Stimulated activated CD8-positive, alpha-beta memory T cell treated with anti-CD3 and anti-CD28 coated beads, Interleukin-2, amount 100 ng/mL, for 1 hour (primary cell): ENCODE results near the gene NR4A3.
"Not testable (repeated sequence)": the region's sequence is repeated elsewhere in the genome, so short reads cannot be mapped to it uniquely, and the experiment has no call there.

Source experiments
- DNase-seq, 2 donors: peaks; one replicate each; pipeline ENCODE4 v3.0.0-alpha.2; 2020; ENCODE audit warnings: low read depth in 2 of 2

NR4A3 gene

DNA sequence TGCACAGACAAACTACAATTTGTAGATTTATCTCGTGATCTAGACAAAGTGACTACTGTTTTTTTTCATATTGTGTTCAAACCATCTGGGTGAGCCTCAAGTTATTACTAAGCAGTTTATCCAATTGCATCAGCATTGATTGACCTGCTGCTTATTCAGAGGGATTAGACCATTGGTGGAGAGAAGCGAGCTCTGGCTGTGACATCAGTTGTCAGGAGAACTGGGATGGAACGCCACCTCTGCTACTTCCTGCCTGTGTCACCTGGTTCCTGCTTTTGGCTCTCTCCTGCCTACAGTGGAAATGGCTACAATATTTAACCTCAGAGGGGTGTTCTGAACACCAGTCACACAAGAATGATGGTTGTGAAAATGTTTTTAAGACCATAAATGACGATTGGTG, 12.1 kb downstream of the NR4A3 start:
- DNase-seq = no peak

GRCh38 chr9:99834474-99834873, 12.8 kb downstream of the NR4A3 start:
- no peak for DNase-seq

- no peak for DNase-seq
These were observed 13.5 kb downstream of the NR4A3 start for GRCh38 chr9:99835142-99835541.

DNA sequence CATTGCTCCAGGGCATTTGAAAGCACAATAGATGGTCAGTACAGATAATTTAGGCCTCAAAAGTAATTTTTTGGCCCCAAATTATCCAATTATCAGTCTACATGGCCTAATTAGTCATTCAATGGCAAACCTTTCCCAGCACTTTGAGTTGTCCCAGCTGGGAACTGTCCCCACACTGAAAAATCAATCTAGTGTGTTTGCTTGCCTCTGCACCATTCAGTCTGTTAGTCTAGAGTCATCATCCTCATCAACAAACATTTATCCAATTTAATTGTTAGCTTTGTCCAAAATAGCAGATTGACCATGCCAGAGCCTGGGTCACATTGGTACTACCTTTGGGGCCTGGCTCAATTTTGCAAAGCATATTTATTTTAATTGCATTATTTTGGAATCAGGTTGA, 13.9 kb downstream of the NR4A3 start:
- DNase-seq = no peak

DNA sequence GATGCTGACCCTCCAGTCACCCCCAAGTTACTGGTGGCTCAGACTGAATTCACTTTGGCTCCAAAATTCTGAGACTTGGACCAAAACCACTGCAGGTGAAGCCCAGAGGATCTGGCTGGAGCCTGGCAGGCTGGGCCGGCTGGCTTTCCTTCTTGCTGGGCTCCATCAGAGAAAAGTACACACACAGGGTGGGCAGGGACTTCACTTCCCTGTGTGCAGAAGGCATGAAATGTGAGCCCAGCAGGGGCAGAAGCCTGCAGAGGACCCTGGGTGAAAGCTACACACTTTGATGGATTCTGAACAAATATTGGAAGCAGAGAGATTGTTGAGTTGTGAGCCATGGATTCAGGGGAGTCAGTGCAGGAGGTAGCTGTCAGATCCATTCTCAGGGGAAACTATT, 18.4 kb downstream of the NR4A3 start:
- no peak for DNase-seq

DNA sequence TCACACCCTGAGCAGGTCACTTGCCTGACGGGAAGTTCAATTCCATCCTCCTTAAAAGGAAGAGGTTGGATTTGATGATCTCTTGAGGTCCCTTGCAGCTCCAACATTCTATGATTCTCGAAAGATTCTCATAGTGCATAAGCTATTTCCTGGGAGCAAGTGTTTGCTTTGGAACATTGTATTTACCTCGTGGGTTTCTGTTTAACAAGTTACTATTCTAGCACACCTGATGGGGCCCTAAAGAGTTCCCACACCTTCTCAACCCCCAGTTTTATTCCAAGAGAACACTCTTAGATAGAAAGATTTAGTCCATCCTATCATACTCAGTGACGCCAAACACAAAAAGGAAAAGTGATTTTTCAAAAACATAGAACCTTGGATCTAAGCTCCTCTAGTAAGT, 23.4 kb downstream of the NR4A3 start:
- DNase-seq = no peak

DNA sequence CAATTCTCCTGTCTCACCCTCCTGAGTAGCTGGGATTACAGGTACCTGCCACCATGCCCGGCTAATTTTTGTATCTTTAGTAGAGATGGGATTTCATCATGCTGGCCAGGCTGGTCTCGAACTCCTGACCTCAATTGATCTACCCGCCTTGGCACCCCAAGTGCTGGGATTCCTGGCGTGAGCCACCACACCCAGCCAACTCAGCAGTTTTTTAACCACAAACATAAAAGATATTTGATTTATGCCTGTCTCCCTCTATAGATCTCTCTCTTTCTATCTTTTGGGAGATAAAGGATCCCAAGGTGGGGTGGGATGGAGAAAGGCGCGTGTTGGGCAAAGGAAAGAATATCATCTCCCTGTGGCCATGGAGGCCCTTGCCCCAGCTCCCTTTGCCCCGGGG, 26.8 kb downstream of the NR4A3 start:
- no peak for DNase-seq

DNA sequence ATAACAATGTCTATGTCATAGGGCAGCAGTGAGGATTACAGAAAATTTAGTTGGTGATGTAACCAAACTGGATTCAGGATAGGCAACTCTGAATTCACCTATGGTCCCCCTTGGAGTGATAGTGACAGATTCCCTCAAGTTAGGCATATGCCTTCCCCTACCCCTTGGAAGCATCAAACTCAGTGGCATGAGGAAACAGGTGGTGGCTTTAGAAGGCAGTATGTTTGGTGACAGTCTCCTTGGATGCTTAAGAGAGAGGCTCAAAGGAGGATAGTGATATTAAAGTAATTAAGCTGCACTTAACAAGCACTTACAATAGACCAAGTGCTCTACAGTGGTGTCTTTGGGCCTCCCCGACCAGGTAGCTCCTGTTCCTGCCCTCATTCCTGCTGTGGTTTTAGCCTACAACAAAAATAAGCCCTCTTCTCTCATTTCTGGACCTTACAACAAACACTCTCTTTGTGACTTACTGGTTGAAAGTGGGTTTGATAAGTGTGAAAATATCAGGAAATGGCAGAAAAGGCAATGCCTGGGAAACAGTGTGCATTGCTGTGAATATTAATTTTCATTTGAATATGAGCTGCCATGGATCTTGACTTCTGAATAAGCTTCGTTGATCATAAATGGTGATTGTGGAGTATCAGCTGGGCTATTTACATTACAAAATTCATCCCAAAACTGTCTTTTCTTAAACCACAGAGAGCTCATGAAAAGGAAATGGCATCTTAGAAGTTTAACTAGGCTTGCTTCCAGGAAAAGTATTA, 29.2 kb downstream of the NR4A3 start:
- no peak for DNase-seq

DNA sequence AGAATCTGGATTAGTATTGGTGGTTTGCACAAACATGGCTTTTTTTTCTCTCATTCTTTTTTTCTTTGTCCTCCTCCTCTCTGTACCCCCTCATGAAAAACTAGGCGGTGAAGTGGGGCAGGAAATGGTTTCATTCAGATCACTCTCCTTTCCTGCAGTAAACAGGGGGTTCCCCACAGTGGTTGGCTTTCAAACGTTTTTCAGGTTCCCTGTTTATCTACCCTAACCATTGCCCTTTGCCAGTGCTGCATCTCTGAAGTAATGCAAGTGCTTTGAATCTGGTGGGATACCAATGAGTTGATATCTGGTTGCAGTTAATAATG, 29.8 kb downstream of the NR4A3 start:
- DNase-seq = peak in 1 of 2 donors; percentile 22

- no peak for DNase-seq
These were observed 30.9 kb downstream of the NR4A3 start for GRCh38 chr9:99852617-99853016.

GRCh38 chr9:99855467-99856176, 33.9 kb downstream of the NR4A3 start:
- no peak for DNase-seq

- not testable (repeated sequence) for DNase-seq
These were observed 35.9 kb downstream of the NR4A3 start for GRCh38 chr9:99857576-99857975.

- no peak for DNase-seq
These were observed 36.4 kb downstream of the NR4A3 start for GRCh38 chr9:99858087-99858486.

GRCh38 chr9:99859243-99859980, 37.7 kb downstream of the NR4A3 start:
- no peak for DNase-seq

- no peak for DNase-seq
These were observed 38.6 kb downstream of the NR4A3 start for GRCh38 chr9:99860266-99860665.

- DNase-seq = no peak
These were observed 42.3 kb downstream of the NR4A3 start for GRCh38 chr9:99863955-99864354.

DNA sequence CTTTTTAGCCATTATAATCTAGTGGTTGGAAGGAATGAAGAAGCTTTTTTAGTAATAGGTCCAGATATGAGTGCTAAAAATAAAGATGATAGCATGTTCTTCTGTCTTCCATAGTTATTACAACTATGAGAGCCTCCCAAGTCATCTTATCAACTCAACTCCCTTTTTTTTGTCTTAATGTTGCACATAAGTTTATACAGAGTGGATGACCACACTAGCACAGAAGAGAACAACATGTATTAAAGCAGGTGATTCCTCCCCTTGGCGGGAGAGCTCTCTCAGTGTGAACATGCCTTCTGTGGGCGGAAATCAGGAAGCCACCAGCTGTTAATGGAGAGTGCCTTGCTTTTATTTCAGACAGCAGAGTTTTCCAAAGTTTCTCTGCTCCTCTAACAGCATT, 44.7 kb downstream of the NR4A3 start:
- no peak for DNase-seq

DNA sequence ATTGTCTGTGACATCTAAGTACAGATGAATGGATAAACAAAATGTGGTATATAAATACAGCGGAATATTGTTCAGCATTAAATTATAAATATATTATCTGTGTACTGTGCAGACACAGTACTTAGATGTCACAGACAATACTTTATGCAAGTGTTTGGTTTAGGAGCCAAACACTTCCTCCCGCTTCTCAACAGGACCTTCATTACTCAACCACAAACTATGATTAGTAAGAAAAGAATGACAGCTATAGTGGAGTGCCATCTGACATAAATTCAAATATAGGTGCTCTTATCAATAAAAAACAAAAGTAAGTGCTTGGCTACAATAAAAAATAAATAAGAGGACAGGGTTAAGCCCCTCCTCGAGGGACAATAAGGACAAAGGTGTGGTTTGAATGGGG, 45.9 kb downstream of the NR4A3 start:
- no peak for DNase-seq

- DNase-seq = no peak
These were observed 46.3 kb downstream of the NR4A3 start for GRCh38 chr9:99867968-99868367.

GRCh38 chr9:99868845-99869244, 47.2 kb downstream of the NR4A3 start:
- no peak for DNase-seq

- DNase-seq = no peak
These were observed 48.4 kb downstream of the NR4A3 start for GRCh38 chr9:99870126-99870525.

DNA sequence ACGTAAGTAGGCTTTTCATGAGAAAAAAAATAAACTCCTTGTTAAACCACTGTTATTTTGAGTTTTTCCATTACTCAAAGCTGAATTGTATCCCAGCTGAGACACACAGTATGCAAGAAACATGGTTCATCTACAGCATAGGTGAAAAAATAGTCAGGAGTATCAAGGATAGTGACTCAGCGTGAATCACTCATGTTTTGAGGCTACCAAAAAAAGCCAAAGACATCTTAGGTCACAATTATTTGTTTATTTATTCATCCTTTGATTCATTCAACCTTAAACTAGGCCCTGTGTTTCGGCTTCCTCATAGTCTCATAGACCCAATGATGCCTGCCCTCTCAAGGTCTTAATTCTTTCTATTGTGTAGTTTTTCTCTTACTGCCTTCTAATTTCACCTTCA, 51.8 kb downstream of the NR4A3 start:
- DNase-seq = no peak
